ENCODE data around the gene MYH7B. TPM values are rescaled to one million over a fixed set of nuclear protein-coding genes. Genes with fewer than 3 reads are reported as not detected.

MYH7B gene
- total and polyA plus RNA-seq, 2 experiments from 2014 or later, result 0.10 to 1.1 TPM

DNA sequence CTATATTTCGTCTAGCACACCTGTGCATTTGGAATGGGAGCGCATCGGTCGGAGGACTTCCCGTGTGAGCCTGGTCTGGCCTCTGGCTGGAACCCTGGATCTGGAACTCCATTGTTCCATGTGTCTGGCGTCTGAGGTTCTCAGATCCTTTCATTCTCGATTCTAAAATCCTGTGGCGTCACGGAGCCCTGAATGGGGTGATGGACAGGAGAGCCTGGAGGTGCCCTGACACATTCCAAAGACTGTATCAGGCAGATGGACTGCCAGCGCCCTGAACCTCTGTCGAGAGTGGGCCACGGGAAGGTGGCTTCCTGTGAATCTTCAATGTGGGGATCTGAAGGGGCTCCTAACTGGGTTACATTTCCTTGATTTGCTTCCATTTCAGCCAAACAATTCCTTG is 20.6 kb downstream of the MYH7B start (continued):
- TF ChIP-seq, protein P1, sequence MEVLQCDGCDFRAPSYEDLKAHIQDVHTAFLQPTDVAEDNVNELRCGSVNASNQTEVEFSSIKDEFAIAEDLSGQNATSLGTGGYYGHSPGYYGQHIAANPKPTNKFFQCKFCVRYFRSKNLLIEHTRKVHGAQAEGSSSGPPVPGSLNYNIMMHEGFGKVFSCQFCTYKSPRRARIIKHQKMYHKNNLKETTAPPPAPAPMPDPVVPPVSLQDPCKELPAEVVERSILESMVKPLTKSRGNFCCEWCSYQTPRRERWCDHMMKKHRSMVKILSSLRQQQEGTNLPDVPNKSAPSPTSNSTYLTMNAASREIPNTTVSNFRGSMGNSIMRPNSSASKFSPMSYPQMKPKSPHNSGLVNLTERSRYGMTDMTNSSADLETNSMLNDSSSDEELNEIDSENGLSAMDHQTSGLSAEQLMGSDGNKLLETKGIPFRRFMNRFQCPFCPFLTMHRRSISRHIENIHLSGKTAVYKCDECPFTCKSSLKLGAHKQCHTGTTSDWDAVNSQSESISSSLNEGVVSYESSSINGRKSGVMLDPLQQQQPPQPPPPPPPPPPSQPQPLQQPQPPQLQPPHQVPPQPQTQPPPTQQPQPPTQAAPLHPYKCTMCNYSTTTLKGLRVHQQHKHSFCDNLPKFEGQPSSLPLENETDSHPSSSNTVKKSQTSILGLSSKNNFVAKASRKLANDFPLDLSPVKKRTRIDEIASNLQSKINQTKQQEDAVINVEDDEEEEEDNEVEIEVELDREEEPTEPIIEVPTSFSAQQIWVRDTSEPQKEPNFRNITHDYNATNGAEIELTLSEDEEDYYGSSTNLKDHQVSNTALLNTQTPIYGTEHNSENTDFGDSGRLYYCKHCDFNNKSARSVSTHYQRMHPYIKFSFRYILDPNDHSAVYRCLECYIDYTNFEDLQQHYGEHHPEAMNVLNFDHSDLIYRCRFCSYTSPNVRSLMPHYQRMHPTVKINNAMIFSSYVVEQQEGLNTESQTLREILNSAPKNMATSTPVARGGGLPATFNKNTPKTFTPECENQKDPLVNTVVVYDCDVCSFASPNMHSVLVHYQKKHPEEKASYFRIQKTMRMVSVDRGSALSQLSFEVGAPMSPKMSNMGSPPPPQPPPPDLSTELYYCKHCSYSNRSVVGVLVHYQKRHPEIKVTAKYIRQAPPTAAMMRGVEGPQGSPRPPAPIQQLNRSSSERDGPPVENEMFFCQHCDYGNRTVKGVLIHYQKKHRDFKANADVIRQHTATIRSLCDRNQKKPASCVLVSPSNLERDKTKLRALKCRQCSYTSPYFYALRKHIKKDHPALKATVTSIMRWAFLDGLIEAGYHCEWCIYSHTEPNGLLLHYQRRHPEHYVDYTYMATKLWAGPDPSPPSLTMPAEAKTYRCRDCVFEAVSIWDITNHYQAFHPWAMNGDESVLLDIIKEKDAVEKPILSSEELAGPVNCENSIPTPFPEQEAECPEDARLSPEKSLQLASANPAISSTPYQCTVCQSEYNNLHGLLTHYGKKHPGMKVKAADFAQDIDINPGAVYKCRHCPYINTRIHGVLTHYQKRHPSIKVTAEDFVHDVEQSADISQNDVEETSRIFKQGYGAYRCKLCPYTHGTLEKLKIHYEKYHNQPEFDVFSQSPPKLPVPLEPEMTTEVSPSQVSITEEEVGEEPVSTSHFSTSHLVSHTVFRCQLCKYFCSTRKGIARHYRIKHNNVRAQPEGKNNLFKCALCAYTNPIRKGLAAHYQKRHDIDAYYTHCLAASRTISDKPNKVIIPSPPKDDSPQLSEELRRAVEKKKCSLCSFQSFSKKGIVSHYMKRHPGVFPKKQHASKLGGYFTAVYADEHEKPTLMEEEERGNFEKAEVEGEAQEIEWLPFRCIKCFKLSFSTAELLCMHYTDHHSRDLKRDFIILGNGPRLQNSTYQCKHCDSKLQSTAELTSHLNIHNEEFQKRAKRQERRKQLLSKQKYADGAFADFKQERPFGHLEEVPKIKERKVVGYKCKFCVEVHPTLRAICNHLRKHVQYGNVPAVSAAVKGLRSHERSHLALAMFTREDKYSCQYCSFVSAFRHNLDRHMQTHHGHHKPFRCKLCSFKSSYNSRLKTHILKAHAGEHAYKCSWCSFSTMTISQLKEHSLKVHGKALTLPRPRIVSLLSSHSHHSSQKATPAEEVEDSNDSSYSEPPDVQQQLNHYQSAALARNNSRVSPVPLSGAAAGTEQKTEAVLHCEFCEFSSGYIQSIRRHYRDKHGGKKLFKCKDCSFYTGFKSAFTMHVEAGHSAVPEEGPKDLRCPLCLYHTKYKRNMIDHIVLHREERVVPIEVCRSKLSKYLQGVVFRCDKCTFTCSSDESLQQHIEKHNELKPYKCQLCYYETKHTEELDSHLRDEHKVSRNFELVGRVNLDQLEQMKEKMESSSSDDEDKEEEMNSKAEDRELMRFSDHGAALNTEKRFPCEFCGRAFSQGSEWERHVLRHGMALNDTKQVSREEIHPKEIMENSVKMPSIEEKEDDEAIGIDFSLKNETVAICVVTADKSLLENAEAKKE (CRISPR knock-in tag; IDR thresholded peaks at IDR 0.05), result no peak

DNA sequence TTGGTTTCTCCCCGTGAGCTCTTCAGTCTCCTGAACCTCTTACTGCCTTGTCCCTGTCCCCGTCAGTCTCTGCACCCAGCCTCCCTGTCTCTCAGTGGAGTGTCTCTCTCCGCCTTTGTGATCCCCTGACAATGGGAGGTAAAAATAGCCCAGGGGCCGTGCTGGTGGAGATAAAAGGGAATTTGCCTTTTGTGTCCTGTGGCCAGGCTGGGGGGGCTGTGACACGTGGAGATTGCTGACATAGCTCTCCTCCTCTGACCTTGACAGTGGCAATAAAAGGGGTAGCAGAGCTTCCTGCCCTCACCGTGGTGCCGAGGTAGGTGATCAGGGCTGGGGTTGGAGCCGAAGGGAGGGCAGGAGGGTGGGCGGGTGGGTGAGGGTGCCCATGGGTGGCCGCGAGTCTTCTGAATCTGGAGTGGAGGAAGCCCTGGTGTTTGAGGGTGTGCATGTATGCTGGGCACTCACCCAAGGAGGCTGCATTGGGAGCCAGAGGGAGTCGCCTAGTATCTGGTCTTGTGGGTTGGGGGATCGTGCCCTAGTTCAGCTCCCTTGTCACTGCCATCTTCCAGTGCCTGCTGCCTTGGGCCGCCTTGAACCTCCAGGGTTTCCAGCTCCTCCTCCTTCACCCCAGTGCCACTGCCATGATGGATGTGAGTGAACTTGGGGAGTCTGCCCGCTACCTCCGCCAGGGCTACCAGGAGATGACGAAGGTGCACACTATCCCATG is 21.9 kb downstream of the MYH7B start:
- no peak overlapping the region for H2AFZ ChIP-seq
- Mint-ChIP-seq H3K4me1 (peaks cover 26% of the 10 kb centered on the region), H3K27ac (no peak overlapping the region), H3K9me3 (no peaks in the 10 kb centered on the region), H3K27me3 (ENCODE audit: insufficient read depth, low read depth, poor library complexity) (peaks cover 25% of the 10 kb centered on the region), H3K4me3 (no peak overlapping the region), H3K36me3 (ENCODE audit: low read depth) (no peaks in the 10 kb centered on the region)
- peaks cover 1% of the 10 kb centered on the region; the same call in 1 of the 2 replicates for H3K27me3 ChIP-seq (ENCODE audit: insufficient read depth)
- peaks cover 8% of the 10 kb centered on the region; the same call in 1 of the 2 replicates for H3K4me1 ChIP-seq (ENCODE audit: insufficient read depth)
- H3K4me2 ChIP-seq, result no peak overlapping the region
- H3K79me2 ChIP-seq (replicated peaks; ENCODE audit: insufficient read depth), result no peaks in the 10 kb centered on the region
- H3F3A ChIP-seq (replicated peaks; ENCODE audit: low read depth), result 0 out of 2 replicates have a peak, but pooled peaks cover 2% of the 10 kb centered on the region
- ATAC-seq (no peak), DNase-seq (ENCODE audit: low spot score) (no peak)
- no peaks in the 10 kb centered on the region for H4K20me1 ChIP-seq (replicated peaks; ENCODE audit: insufficient read depth)
- no peaks in the 10 kb centered on the region for H3K36me3 ChIP-seq (ENCODE audit: insufficient read depth)
- H3K27ac ChIP-seq (ENCODE audit: low read depth), result no peak overlapping the region
- H3K9me2 ChIP-seq (ENCODE audit: insufficient read depth), result 0 out of 2 replicates have a peak, but pooled peaks cover 4% of the 10 kb centered on the region
- H3K4me3 ChIP-seq, result no peak overlapping the region
- TF ChIP-seq CREB1 (CRISPR knock-in tag; IDR thresholded peaks at IDR 0.05; ENCODE audit: low read depth) (no peak), ZNF331 (CRISPR knock-in tag; IDR thresholded peaks at IDR 0.05; ENCODE audit: low read depth) (no peak), EZH2 (IDR thresholded peaks at IDR 0.05; ENCODE audit: low read depth, unreplicated experiment) (no peak), ZNF114 (CRISPR knock-in tag; IDR thresholded peaks at IDR 0.05) (no peak), POLR2AphosphoS5 (IDR thresholded peaks at IDR 0.05; ENCODE audit: low read depth) (no peak), NANOG (IDR thresholded peaks at IDR 0.05; ENCODE audit: borderline replicate concordance) (no peak)
- TF ChIP-seq, protein P2, sequence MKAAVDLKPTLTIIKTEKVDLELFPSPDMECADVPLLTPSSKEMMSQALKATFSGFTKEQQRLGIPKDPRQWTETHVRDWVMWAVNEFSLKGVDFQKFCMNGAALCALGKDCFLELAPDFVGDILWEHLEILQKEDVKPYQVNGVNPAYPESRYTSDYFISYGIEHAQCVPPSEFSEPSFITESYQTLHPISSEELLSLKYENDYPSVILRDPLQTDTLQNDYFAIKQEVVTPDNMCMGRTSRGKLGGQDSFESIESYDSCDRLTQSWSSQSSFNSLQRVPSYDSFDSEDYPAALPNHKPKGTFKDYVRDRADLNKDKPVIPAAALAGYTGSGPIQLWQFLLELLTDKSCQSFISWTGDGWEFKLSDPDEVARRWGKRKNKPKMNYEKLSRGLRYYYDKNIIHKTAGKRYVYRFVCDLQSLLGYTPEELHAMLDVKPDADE (IDR thresholded peaks at IDR 0.05), result no peak
- TF ChIP-seq, protein P1 (CRISPR knock-in tag; IDR thresholded peaks at IDR 0.05), result no peak

All from GM23338 (cell line).